Endodermal cell (in vitro differentiated cells): Measurements from ENCODE around the gene CFAP57. TPM values are rescaled to one million over a fixed set of nuclear protein-coding genes. Genes with fewer than 3 reads are reported as not detected.

Experiments
- DNase-seq: peaks from one replicate; pipeline ENCODE4 v3.0.0-alpha.2; 2017
- H3K27ac ChIP-seq: 2 replicates; pipeline ENCODE4 v1.5.1; 2013; ENCODE audit warnings: mild to moderate bottlenecking, low read depth, low read length, moderate library complexity
- H3K27me3 ChIP-seq: 2 replicates; pipeline ENCODE4 v1.6.1; 2013; ENCODE audit warnings: mild to moderate bottlenecking, low read length, moderate library complexity; ENCODE audit not compliant: insufficient read depth, control insufficient read depth, poor library complexity, severe bottlenecking
- H3K36me3 ChIP-seq: 2 replicates; pipeline ENCODE4 v1.7.0; 2013; ENCODE audit warnings: mild to moderate bottlenecking, low read length, moderate library complexity; ENCODE audit not compliant: control insufficient read depth, insufficient read depth
- H3K4me1 ChIP-seq: one replicate; pipeline ENCODE4 v1.7.0; 2013; ENCODE audit warnings: low read length; ENCODE audit not compliant: control insufficient read depth, insufficient read depth
- H3K4me3 ChIP-seq: 2 replicates; pipeline ENCODE4 v1.5.1; 2013; ENCODE audit warnings: mild to moderate bottlenecking, low read length, moderate library complexity
- H3K9ac ChIP-seq: 2 replicates; pipeline ENCODE4 v1.6.1; 2013; ENCODE audit warnings: mild to moderate bottlenecking, low read length, moderate library complexity; ENCODE audit not compliant: poor library complexity, severe bottlenecking; ENCODE audit errors: extremely low read depth
- H3K9me3 ChIP-seq: 2 replicates; pipeline ENCODE4 v1.6.1; 2013; ENCODE audit warnings: mild to moderate bottlenecking, low read length, moderate library complexity; ENCODE audit not compliant: control insufficient read depth
- H3K27ac Mint-ChIP-seq: 2 replicates; pipeline ENCODE4 v1.8.0; 2020; ENCODE audit warnings: mixed read lengths
- H3K27me3 Mint-ChIP-seq: 2 replicates; pipeline ENCODE4 v1.8.0; 2021; ENCODE audit warnings: mild to moderate bottlenecking, mixed read lengths; ENCODE audit not compliant: insufficient read depth
- H3K36me3 Mint-ChIP-seq: 2 replicates; pipeline ENCODE4 v1.8.0; 2020; ENCODE audit warnings: low read depth, mixed read lengths
- H3K4me1 Mint-ChIP-seq: 2 replicates; pipeline ENCODE4 v1.8.0; 2020; ENCODE audit warnings: mixed read lengths
- H3K4me3 Mint-ChIP-seq: 2 replicates; pipeline ENCODE4 v1.8.0; 2020; ENCODE audit warnings: mild to moderate bottlenecking, moderate library complexity, mixed read lengths
- H3K9me3 Mint-ChIP-seq: 2 replicates; pipeline ENCODE4 v1.8.0; 2020; ENCODE audit warnings: mild to moderate bottlenecking, mixed read lengths
- WGBS, 2 experiments: methylation state at CpG; one replicate each; pipeline versions ENCODE4 v1.1.5 to v1.1.7; 2013; ENCODE audit warnings: missing lambda C conversion rate in 2 of 2, mixed read lengths in 1 of 2; ENCODE audit not compliant: insufficient coverage in 1 of 2, insufficient read length in 1 of 2; 5-methylcytosine and 5-hydroxymethylcytosine counted together
- total RNA-seq, 2 donors: library from RNA; stranded (reverse); fragmentation: NEBNext Ultra II Directional in 1 of 2; extraction: Animal tissue kit (Norgen Biotek cat#: 25700) in 1 of 2; gene quantifications; 2 replicates in 1 of 2; 3 replicates in 1 of 2; pipeline ENCODE4 v1.2.1, GENCODE V29; 2021
- TF ChIP-seq, protein P1 (sequence below): fragments of 200-600 bp; sonication (generic); conservative IDR thresholded peaks from 2 replicates; pipeline ENCODE4 v1.5.0; 2021; ENCODE audit warnings: antibody characterized with exemption, mild to moderate bottlenecking

The CFAP57 gene
- total RNA-seq, 2 donors from 2014 or later: 0.82 to 0.90 TPM

GRCh38 chr1:43214501-43215444, 42.6 kb downstream of the CFAP57 start:
- WGBS, 2 experiments: 65 to 79% methylated on average over 4 to 7 of the region's 7 CpGs
- Histone ChIP-seq H3K4me3 (no peak overlapping the region), H3K9ac (no peak overlapping the region), H3K4me1 (no peaks in the 10 kb centered on the region), H3K9me3 (no peaks in the 10 kb centered on the region), H3K36me3 (no peaks in the 10 kb centered on the region), H3K27ac (no peak overlapping the region), H3K27me3 (no peaks in the 10 kb centered on the region)
- Mint-ChIP-seq H3K9me3 (no peaks in the 10 kb centered on the region), H3K36me3 (no peaks in the 10 kb centered on the region), H3K4me1 (no peaks in the 10 kb centered on the region), H3K4me3 (no peak overlapping the region), H3K27ac (no peak overlapping the region), H3K27me3 (no peaks in the 10 kb centered on the region)
- no peak for DNase-seq
- TF ChIP-seq, protein P1, sequence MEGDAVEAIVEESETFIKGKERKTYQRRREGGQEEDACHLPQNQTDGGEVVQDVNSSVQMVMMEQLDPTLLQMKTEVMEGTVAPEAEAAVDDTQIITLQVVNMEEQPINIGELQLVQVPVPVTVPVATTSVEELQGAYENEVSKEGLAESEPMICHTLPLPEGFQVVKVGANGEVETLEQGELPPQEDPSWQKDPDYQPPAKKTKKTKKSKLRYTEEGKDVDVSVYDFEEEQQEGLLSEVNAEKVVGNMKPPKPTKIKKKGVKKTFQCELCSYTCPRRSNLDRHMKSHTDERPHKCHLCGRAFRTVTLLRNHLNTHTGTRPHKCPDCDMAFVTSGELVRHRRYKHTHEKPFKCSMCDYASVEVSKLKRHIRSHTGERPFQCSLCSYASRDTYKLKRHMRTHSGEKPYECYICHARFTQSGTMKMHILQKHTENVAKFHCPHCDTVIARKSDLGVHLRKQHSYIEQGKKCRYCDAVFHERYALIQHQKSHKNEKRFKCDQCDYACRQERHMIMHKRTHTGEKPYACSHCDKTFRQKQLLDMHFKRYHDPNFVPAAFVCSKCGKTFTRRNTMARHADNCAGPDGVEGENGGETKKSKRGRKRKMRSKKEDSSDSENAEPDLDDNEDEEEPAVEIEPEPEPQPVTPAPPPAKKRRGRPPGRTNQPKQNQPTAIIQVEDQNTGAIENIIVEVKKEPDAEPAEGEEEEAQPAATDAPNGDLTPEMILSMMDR: no peak

DNA sequence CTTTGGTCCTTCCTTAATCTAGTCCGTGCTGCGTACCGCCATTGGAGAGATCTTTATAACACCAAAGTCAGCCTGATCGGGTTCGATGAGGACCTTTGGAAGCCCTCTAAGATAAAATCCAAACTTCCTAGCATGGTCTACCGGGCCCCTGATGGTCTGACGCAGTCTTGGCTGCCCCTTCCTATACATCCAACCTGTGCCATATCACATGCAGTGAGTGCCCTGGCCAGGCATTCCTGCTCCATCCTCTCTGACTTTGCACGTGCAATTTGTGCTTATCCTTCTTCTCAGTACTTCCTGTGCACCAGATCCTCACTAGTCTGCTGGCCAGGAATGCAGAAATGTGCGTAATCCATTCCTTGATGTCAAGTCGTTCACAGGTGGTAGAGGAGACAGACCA, 45.6 kb downstream of the CFAP57 start:
- Histone ChIP-seq H3K27ac (no peak overlapping the region), H3K27me3 (peaks cover 16% of the 10 kb centered on the region), H3K9me3 (no peaks in the 10 kb centered on the region), H3K9ac (no peak overlapping the region), H3K4me1 (no peaks in the 10 kb centered on the region), H3K4me3 (no peak overlapping the region), H3K36me3 (no peaks in the 10 kb centered on the region)
- TF ChIP-seq, protein P1: no peak
- H3K4me3 Mint-ChIP-seq: no peak overlapping the region
- peaks cover 3% of the 10 kb centered on the region for H3K27me3 Mint-ChIP-seq
- no peak for DNase-seq
- H3K4me1 Mint-ChIP-seq: no peaks in the 10 kb centered on the region
- 90% methylated on average over 10 of the region's 10 CpGs for WGBS, 2 experiments
- H3K36me3 Mint-ChIP-seq: no peaks in the 10 kb centered on the region
- no peak overlapping the region for H3K27ac Mint-ChIP-seq
- no peaks in the 10 kb centered on the region for H3K9me3 Mint-ChIP-seq

DNA sequence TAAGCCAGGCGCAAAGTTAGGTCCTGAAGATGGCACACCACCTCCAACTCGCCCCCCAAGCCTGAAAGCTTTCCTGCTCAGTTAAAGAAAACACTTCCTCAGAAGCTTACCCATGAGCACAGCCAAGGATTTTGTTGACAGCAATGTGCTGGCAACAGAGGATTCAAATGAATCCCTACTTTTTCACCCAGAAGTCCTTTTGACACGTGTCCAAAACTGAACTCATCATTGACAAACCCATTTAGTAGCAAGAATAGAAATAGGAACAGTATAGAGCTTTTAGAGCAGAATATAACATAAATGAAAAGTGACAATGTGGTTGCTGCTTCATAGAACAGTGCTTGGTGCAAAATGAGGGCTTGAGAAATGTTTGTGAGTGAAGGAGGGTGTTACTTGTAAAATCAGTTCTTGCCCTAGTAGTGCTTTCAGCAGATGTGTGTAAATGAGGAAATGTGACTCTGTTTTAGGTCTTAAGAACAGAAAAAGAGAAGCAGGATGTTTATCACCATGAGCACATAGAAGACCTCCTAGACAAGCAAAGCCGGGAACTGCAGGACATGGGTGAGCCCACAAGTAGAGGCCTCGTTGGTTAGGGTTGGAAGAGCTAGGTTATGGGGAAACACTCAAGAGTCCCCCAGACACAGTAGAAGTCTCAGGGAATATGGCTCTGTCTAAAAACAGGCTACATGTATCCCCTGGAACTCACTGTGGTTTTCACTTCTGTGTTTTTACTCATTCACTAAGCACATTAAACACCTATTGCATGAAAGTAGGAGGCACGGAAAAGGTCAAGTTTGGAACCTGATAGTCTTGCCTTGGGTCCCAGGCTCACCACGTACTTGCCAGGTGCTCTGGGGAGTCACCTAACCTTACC, 49.0 kb downstream of the CFAP57 start:
- no peaks in the 10 kb centered on the region for H3K36me3 Mint-ChIP-seq
- H3K9ac ChIP-seq: no peak overlapping the region
- H3K36me3 ChIP-seq: no peaks in the 10 kb centered on the region
- H3K4me3 ChIP-seq: no peak overlapping the region
- no peaks in the 10 kb centered on the region for H3K4me1 ChIP-seq
- DNase-seq: no peak
- TF ChIP-seq, protein P1: no peak
- no peaks in the 10 kb centered on the region for H3K9me3 Mint-ChIP-seq
- 87 to 89% methylated on average over 7 of the region's 7 CpGs for WGBS, 2 experiments
- no peaks in the 10 kb centered on the region for H3K4me1 Mint-ChIP-seq
- no peak overlapping the region for H3K4me3 Mint-ChIP-seq
- H3K27ac Mint-ChIP-seq: no peak overlapping the region
- no peaks in the 10 kb centered on the region for H3K9me3 ChIP-seq
- H3K27ac ChIP-seq: no peak overlapping the region
- H3K27me3 Mint-ChIP-seq: peaks cover 8% of the 10 kb centered on the region
- peaks cover 16% of the 10 kb centered on the region for H3K27me3 ChIP-seq
